22Rv1 (cell line): ENCODE data around the gene CSTA.

ENCODE experiments used
- H3K27ac ChIP-seq: fragments of 450-650 bp; 2 replicates; pipeline ENCODE4 v1.5.1; 2017
- CTCF ChIP-seq: fragments of 450-650 bp; IDR thresholded peaks from 2 replicates; pipeline ENCODE4 v1.5.1; 2017; ENCODE audit warnings: mild to moderate bottlenecking
- ZFX ChIP-seq: fragments of 450-650 bp; IDR thresholded peaks from 2 replicates; pipeline ENCODE4 v1.6.1; 2017; ENCODE audit warnings: antibody characterized with exemption, borderline replicate concordance

CSTA gene

DNA sequence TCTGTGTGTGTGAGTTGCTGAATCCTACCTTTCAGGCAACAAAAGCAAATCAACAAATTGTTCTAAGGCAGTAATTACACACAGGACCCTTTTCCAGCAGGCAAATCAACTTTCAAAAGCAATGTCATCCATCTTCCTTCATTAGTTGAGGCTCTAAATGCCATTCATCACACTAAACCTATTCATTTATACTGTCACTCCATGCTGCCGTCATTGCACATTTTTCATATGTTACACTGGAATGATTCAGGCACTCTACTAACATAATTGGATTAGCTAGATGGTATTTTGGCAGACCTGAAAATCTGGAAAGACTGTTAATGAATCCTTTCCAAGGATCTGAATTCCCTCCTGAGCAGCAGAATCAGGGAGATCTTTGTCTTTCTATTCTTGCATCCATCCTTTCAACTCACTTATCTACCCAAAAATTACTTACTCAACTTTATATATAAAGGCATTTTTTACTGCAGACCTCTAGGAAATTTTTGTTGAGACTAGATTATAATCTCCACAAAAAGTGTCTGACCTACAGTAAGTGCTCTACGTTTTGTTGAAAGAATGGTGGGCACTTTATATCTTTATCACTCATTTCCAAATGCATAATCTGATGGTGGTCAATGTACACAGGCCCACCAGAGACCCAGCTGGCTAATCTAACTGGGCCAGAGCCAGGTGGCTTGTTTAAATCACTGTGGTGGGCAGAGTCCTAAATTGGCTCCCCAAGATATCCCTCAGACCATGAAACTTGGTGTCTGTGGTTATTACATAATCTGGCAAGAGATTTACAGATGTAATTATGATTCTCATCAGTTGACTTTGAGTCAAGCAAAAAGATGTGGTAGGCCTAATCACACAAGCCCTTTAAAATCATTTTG, 33.0 kb downstream of the CSTA start:
- no peak for TF ChIP-seq ZFX
- TF ChIP-seq CTCF: no peak
- H3K27ac ChIP-seq: 0 out of 2 replicates have a peak overlapping the region, but pooled peaks have one; percentile 10

- no peak for TF ChIP-seq CTCF
- no peak for TF ChIP-seq ZFX
- H3K27ac ChIP-seq: 0 out of 2 replicates have a peak overlapping the region, but pooled peaks have one; percentile 10
Measured at GRCh38 chr3:122358703-122359032, 33.6 kb downstream of the CSTA start.

DNA sequence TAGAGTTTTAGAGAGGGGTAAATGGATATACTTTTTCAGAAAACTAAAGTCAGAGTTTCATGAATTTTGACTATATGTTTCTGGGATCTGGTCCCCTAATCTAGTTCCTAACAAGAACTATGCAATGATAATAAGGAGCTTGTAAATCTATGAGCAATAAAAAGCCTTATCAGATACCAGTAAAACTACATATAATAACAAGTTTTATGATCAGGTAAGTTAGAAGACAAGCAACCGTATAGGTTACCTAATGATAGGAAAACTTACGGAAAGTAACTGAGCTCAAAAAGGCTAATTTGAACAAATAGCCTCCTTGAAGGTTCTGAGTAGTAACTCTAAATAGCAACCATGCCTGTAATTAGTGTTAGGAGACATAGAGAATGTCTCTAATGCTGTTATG, 37.0 kb downstream of the CSTA start:
- TF ChIP-seq CTCF (no peak), ZFX (no peak)
- peak overlapping the region; percentile 24; the same call in 1 of the 2 replicates for H3K27ac ChIP-seq

DNA sequence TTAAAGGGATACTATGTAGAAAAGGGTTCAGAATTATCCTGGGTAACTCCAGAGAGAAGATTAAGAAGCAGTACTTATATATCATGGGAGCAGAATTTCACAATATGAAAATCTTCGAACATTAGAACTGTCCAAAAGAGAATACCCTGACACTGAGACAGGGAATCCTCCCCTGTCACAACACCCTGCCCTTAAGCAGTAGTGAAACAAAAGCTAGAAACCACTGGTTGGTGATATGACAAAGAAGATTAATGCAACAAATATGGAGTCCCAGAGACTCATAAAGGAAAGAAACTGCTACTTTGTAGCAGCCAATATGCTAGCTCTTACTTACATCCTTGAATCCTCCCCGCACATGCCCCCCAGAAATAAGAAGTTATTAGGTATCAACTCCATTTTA, 39.4 kb downstream of the CSTA start:
- peak overlapping the region; percentile 91 for H3K27ac ChIP-seq
- no peak for TF ChIP-seq ZFX
- TF ChIP-seq CTCF: no peak

- no peak for TF ChIP-seq ZFX
- TF ChIP-seq CTCF: no peak
- peak overlapping the region; percentile 91 for H3K27ac ChIP-seq
Measured at GRCh38 chr3:122365073-122365472, 40.0 kb downstream of the CSTA start.

DNA sequence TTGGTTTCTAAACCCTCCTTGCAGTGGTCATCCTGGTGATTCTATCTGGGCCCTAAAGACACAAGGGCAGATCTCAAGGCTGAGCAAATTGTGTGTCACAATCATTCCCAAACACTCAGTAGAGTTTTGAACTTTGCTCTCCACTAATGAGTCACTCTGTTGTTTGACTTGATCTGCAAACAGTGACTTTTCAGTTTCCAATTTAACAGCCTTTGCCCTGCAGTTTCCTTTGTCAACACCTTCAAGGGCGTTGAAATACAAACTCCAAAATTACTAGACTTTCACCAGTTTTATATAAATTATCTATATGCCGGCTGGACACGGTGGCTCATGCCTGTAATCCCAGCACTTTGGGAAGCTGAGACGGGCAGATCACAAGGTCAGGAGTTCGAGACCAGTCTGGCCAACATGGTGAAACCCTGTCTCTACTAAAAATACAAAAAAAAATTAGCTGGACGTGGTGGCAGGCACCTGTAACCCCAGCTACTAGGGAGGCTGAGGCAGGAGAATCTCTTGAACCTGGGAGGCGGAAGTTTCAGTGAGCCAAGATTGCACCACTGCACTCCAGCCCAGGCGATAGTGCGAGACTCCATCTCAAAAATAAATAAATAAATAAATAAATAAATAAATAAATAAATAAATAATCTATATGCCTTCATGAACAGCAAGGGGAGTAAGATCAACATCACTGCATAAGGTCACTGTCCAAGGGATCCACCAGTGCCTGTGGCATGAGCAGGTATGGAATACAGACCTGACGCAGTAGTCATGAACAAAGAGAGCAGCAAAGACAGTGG, 40.7 kb downstream of the CSTA start:
- peak overlapping the region; percentile 91 for H3K27ac ChIP-seq

GRCh38 chr3:122366379-122366749, 41.3 kb downstream of the CSTA start:
- TF ChIP-seq CTCF (no peak), ZFX (no peak)
- H3K27ac ChIP-seq: peak overlapping the region; percentile 91
